Measurements from ENCODE around the gene PHYKPL. TPM values are rescaled to one million over a fixed set of nuclear protein-coding genes. Genes with fewer than 3 reads are reported as not detected.

The PHYKPL gene
- polyA plus RNA-seq, 1 experiment = 48.5 TPM

- Histone ChIP-seq H3K4me3 (ENCODE audit: low read depth, low read length) (no peak overlapping the region), H3K36me3 (ENCODE audit: control insufficient read depth, insufficient read depth, low read length) (peaks cover 25% of the 10 kb centered on the region), H3K27me3 (ENCODE audit: control insufficient read depth, insufficient read depth, low read length) (no peaks in the 10 kb centered on the region)
- no peak for DNase-seq (ENCODE audit: low read depth)
- TF ChIP-seq CTCF (IDR thresholded peaks at IDR 0.05; ENCODE audit: insufficient read depth, low read depth, low read length) = no peak
- ChIA-PET CTCF (no interaction called here), POLR2A (no interaction called here)
Observed at GRCh38 chr5:178218237-178218776, 14.3 kb downstream of the PHYKPL start.

GRCh38 chr5:178216779-178217178 is 15.8 kb downstream of the PHYKPL start:
- ChIA-PET POLR2A (no interaction called here), CTCF (interaction anchor here (0.6 kb wide), 1 partner anchor 13 kb away, joined by 3 read pairs; no protein-coding TSS in a partner anchor)
- Histone ChIP-seq H3K27me3 (ENCODE audit: control insufficient read depth, insufficient read depth, low read length) (no peaks in the 10 kb centered on the region), H3K36me3 (ENCODE audit: control insufficient read depth, insufficient read depth, low read length) (peaks cover 32% of the 10 kb centered on the region), H3K4me3 (ENCODE audit: low read depth, low read length) (no peak overlapping the region)
- no peak for DNase-seq (ENCODE audit: low read depth)
- no peak for TF ChIP-seq CTCF (IDR thresholded peaks at IDR 0.05; ENCODE audit: insufficient read depth, low read depth, low read length)

- ChIA-PET CTCF (interaction anchor here (0.6 kb wide), 2 partner anchors 14 to 1503 kb away, joined by 3 read pairs; no protein-coding TSS in a partner anchor), POLR2A (no interaction called here)
- H3K36me3 ChIP-seq (ENCODE audit: control insufficient read depth, insufficient read depth, low read length) = peaks cover 34% of the 10 kb centered on the region
- TF ChIP-seq CTCF (IDR thresholded peaks at IDR 0.05; ENCODE audit: insufficient read depth, low read depth, low read length) = no peak
- DNase-seq (ENCODE audit: low read depth) = no peak
- no peak overlapping the region for H3K4me3 ChIP-seq (ENCODE audit: low read depth, low read length)
- no peaks in the 10 kb centered on the region for H3K27me3 ChIP-seq (ENCODE audit: control insufficient read depth, insufficient read depth, low read length)
Observed at GRCh38 chr5:178216088-178216534, 16.5 kb downstream of the PHYKPL start.

- ChIA-PET CTCF (interaction anchor here (0.6 kb wide), 1 partner anchor 1502 kb away, joined by 3 read pairs; no protein-coding TSS in a partner anchor), POLR2A (interaction anchor here (0.7 kb wide), 1 partner anchor 336 kb away, joined by 3 read pairs; no protein-coding TSS in a partner anchor)
- no peak for DNase-seq (ENCODE audit: low read depth)
- no peak for TF ChIP-seq CTCF (IDR thresholded peaks at IDR 0.05; ENCODE audit: insufficient read depth, low read depth, low read length)
- no peaks in the 10 kb centered on the region for H3K27me3 ChIP-seq (ENCODE audit: control insufficient read depth, insufficient read depth, low read length)
- H3K4me3 ChIP-seq (ENCODE audit: low read depth, low read length) = no peak overlapping the region
- H3K36me3 ChIP-seq (ENCODE audit: control insufficient read depth, insufficient read depth, low read length) = peaks cover 38% of the 10 kb centered on the region
Observed at GRCh38 chr5:178215280-178216002, 17.2 kb downstream of the PHYKPL start.

GRCh38 chr5:178214160-178214803 is 18.3 kb downstream of the PHYKPL start:
- no peak for DNase-seq (ENCODE audit: low read depth)
- Histone ChIP-seq H3K4me3 (ENCODE audit: low read depth, low read length) (no peak overlapping the region), H3K27me3 (ENCODE audit: control insufficient read depth, insufficient read depth, low read length) (no peaks in the 10 kb centered on the region), H3K36me3 (ENCODE audit: control insufficient read depth, insufficient read depth, low read length) (peaks cover 49% of the 10 kb centered on the region)
- TF ChIP-seq CTCF (IDR thresholded peaks at IDR 0.05; ENCODE audit: insufficient read depth, low read depth, low read length) = no peak
- CTCF ChIA-PET = interaction anchor here (0.7 to 1.6 kb wide), 3 partner anchors 14 to 18 kb away, joined by 3 to 4 read pairs (median 3); no protein-coding TSS in a partner anchor
- POLR2A ChIA-PET = no interaction called here
